ENCODE results near the gene CIROP. TPM values are rescaled to one million over a fixed set of nuclear protein-coding genes. Genes with fewer than 3 reads are reported as not detected.

Gene CIROP
- total RNA-seq, 1 experiment from 2014 or later = not detected

GRCh38 chr14:23053426-23053825 is 51.4 kb downstream of the CIROP start:
- Histone ChIP-seq H3K27me3 (ENCODE audit: insufficient read depth, low read length) (no peaks in the 10 kb centered on the region), H3K4ac (ENCODE audit: low read depth, low read length) (no peak overlapping the region), H3K9me3 (ENCODE audit: control insufficient read depth, low read depth, low read length) (no peaks in the 10 kb centered on the region), H2AFZ (ENCODE audit: low read length) (no peak overlapping the region), H2BK12ac (ENCODE audit: insufficient read length, low read depth, low read length) (no peak overlapping the region), H3K18ac (ENCODE audit: insufficient read length, low read depth, low read length) (no peak overlapping the region), H2BK20ac (ENCODE audit: low read depth, low read length, poor library complexity, severe bottlenecking) (no peak overlapping the region), H4K20me1 (ENCODE audit: control insufficient read depth, insufficient read depth, insufficient read length) (no peaks in the 10 kb centered on the region), H3K14ac (ENCODE audit: insufficient read depth, low read length) (no peak overlapping the region), H2BK15ac (ENCODE audit: low read depth, low read length) (no peak overlapping the region), H2BK5ac (ENCODE audit: insufficient read length, low read length) (no peak overlapping the region), H3K4me2 (ENCODE audit: insufficient read depth, insufficient read length, low read length) (no peak overlapping the region), H3K23me2 (ENCODE audit: insufficient read length, low read depth, low read length, poor library complexity, severe bottlenecking) (peaks cover 15% of the 10 kb centered on the region), H3K56ac (ENCODE audit: insufficient read length, low read depth, low read length) (no peak overlapping the region), H2AK5ac (ENCODE audit: insufficient read length, low read length) (no peak overlapping the region), H4K5ac (ENCODE audit: insufficient read length, low read depth, low read length) (no peak overlapping the region), H3K4me1 (ENCODE audit: insufficient read depth, low read length) (no peaks in the 10 kb centered on the region; the same call in 1 of the 2 replicates), H3K79me1 (ENCODE audit: insufficient read depth, low read depth, low read length, poor library complexity, severe bottlenecking) (no peaks in the 10 kb centered on the region), H3K23ac (ENCODE audit: insufficient read length, low read depth, low read length) (no peak overlapping the region), H3T11ph (ENCODE audit: low read length) (no peak overlapping the region), H4K8ac (replicated peaks; ENCODE audit: insufficient read length, low read depth, low read length) (no peak overlapping the region), H3K9ac (ENCODE audit: extremely low read depth, insufficient read length, low read length) (no peak overlapping the region), H3K79me2 (ENCODE audit: insufficient read depth, low read length) (no peaks in the 10 kb centered on the region), H3K27ac (ENCODE audit: insufficient read length, low read depth, low read length) (no peak overlapping the region), H4K91ac (ENCODE audit: insufficient read length, low read depth, low read length) (no peak overlapping the region), H2BK120ac (ENCODE audit: low read depth, low read length, poor library complexity, severe bottlenecking) (no peak overlapping the region)
- no CpG with 5 or more reads among the region's 10 CpGs for WGBS (ENCODE audit: extremely low coverage, insufficient read length, low lambda C conversion rate)
- Mint-ChIP-seq H3K36me3 (ENCODE audit: insufficient read depth in 1 of 3, low read depth in 3 of 3) (peaks cover 10 to 38% (median 21%) of the 10 kb centered on the region in 3 experiments), H3K9me3 (no peaks in the 10 kb centered on the region), H3K27ac (no peak overlapping the region), H3K4me1 (peaks cover 16 to 19% of the 10 kb centered on the region in 2 experiments), H3K4me3 (no peak overlapping the region), H3K27me3 (ENCODE audit: low read depth) (peaks cover 8% of the 10 kb centered on the region)
- no peak for DNase-seq
- TF ChIP-seq, protein P1, sequence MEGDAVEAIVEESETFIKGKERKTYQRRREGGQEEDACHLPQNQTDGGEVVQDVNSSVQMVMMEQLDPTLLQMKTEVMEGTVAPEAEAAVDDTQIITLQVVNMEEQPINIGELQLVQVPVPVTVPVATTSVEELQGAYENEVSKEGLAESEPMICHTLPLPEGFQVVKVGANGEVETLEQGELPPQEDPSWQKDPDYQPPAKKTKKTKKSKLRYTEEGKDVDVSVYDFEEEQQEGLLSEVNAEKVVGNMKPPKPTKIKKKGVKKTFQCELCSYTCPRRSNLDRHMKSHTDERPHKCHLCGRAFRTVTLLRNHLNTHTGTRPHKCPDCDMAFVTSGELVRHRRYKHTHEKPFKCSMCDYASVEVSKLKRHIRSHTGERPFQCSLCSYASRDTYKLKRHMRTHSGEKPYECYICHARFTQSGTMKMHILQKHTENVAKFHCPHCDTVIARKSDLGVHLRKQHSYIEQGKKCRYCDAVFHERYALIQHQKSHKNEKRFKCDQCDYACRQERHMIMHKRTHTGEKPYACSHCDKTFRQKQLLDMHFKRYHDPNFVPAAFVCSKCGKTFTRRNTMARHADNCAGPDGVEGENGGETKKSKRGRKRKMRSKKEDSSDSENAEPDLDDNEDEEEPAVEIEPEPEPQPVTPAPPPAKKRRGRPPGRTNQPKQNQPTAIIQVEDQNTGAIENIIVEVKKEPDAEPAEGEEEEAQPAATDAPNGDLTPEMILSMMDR (conservative IDR thresholded peaks at IDR 0.05) = no peak

Measured in H9 (cell line).